ENCODE data around the gene ABCA2.
A peak's percentile ranks its signal among the peaks of the same experiment; 100 is the strongest.

ABCA2 gene

GRCh38 chr9:137073992-137074399 is 46.0 kb upstream of the ABCA2 start:
- CTCF ChIA-PET = interaction anchor here (11.6 kb wide), 1 partner anchor 41 kb away, joined by 202 read pairs; the partner anchor contains the start of genes ABCA2 and FUT7
- TF ChIP-seq CTCF (IDR thresholded peaks at IDR 0.05; ENCODE audit: control extremely low read depth, extremely low read depth, low read depth, missing control alignments) = no peak
- DNase-seq (ENCODE audit: extremely low spot score) = no peak
- POLR2A ChIA-PET = no interaction called here

- POLR2A ChIA-PET = interaction anchor here (1.6 kb wide), 1 partner anchor 15 kb away, joined by 6 read pairs; the partner anchor contains the start of gene MAN1B1
- CTCF ChIA-PET = interaction anchor here (1.0 to 11.6 kb wide), 11 partner anchors 8 to 224 kb away, joined by 3 to 202 read pairs (median 7); partner anchors contain the start of genes ABCA2, FUT7, MAN1B1 and NPDC1
- DNase-seq (ENCODE audit: extremely low spot score) = no peak
- no peak for TF ChIP-seq CTCF (IDR thresholded peaks at IDR 0.05; ENCODE audit: control extremely low read depth, extremely low read depth, low read depth, missing control alignments)
These were observed 43.2 kb upstream of the ABCA2 start for GRCh38 chr9:137071282-137071681.

GRCh38 chr9:137070906-137071275 is 42.9 kb upstream of the ABCA2 start:
- ChIA-PET POLR2A (interaction anchor here (0.6 to 1.6 kb wide), 6 partner anchors 12 to 269 kb away, joined by 3 to 6 read pairs (median 4); partner anchors contain the start of genes AJM1, CLIC3 and MAN1B1), CTCF (interaction anchor here (0.8 to 11.6 kb wide), 15 partner anchors 8 to 279 kb away, joined by 3 to 202 read pairs (median 7); partner anchors contain the start of genes ABCA2, FUT7, GRIN1 and MAN1B1)
- peak; percentile 44 for DNase-seq (ENCODE audit: extremely low spot score)
- TF ChIP-seq CTCF (IDR thresholded peaks at IDR 0.05; ENCODE audit: control extremely low read depth, extremely low read depth, low read depth, missing control alignments) = no peak

- POLR2A ChIA-PET = interaction anchor here (0.6 to 1.6 kb wide), 8 partner anchors 13 to 268 kb away, joined by 3 to 6 read pairs (median 4); partner anchors contain the start of genes AJM1, CLIC3, FUT7 and MAN1B1
- CTCF ChIA-PET = interaction anchor here (0.8 to 11.6 kb wide), 14 partner anchors 11 to 278 kb away, joined by 3 to 202 read pairs (median 7); partner anchors contain the start of genes ABCA2, FUT7, GRIN1 and MAN1B1
- TF ChIP-seq CTCF (IDR thresholded peaks at IDR 0.05; ENCODE audit: control extremely low read depth, extremely low read depth, low read depth, missing control alignments) = no peak
These were observed 42.3 kb upstream of the ABCA2 start, which contains the start of gene SAPCD2 for GRCh38 chr9:137070201-137070905. SAPCD2 (minus strand) TSS chr9:137070557; CDS start chr9:137070460, 97 bp downstream.

GRCh38 chr9:137069508-137070091 is 41.6 kb upstream of the ABCA2 start:
- ChIA-PET CTCF (interaction anchor here (1.4 to 11.6 kb wide), 11 partner anchors 11 to 167 kb away, joined by 5 to 202 read pairs (median 16); partner anchors contain the start of genes ABCA2, FUT7, MAN1B1 and NPDC1), POLR2A (interaction anchor here (0.6 to 1.6 kb wide), 5 partner anchors 14 to 173 kb away, joined by 4 to 6 read pairs (median 5); partner anchors contain the start of genes FUT7 and MAN1B1)
- no peak for TF ChIP-seq CTCF (IDR thresholded peaks at IDR 0.05; ENCODE audit: control extremely low read depth, extremely low read depth, low read depth, missing control alignments)
- DNase-seq (ENCODE audit: extremely low spot score) = no peak

More at GRCh38 chr9:137070201-137070905, 42.3 kb upstream of the ABCA2 start, which contains the start of gene SAPCD2:
- peak; percentile 94 for DNase-seq (ENCODE audit: extremely low spot score)
